GM13976 (cell line): ENCODE data around the gene DNAJC5.
A peak's percentile ranks its signal among the peaks of the same experiment; 100 is the strongest.

ENCODE experiments used
- DNase-seq: peaks from one replicate; pipeline ENCODE4 v3.0.0; 2012; ENCODE audit warnings: low spot score
- CTCF ChIP-seq: IDR thresholded peaks from 2 replicates; pipeline ENCODE4 v1.5.1; 2012; ENCODE audit warnings: borderline replicate concordance, mild to moderate bottlenecking; ENCODE audit not compliant: insufficient read depth; ENCODE audit errors: extremely low read depth, missing control alignments, control extremely low read depth
- in situ Hi-C: fragments of 300-500 bp; cut with MboI; formaldehyde crosslinking; loops from one replicate; pipeline ENCODE4 v1.12.0; 2022; ENCODE audit warnings: low sequenced_read_pairs, mixed read lengths, inconsistent platforms; ENCODE audit not compliant: unreplicated experiment

DNAJC5 gene

GRCh38 chr20:63894358-63895201 is at the start of gene DNAJC5:
TSS of gene DNAJC5 (plus strand) at chr20:63895126. CDS start at chr20:63928346, 33,220 bp downstream.
- peak; percentile 100 for DNase-seq
- no peak for TF ChIP-seq CTCF
- in situ Hi-C loops = no loop called here

GRCh38 chr20:63846128-63846771 is 48.7 kb upstream of the DNAJC5 start:
- DNase-seq = no peak
- in situ Hi-C loops = no loop called here
- TF ChIP-seq CTCF = no peak

- in situ Hi-C loops = no loop called here
- no peak for TF ChIP-seq CTCF
- no peak for DNase-seq
Observed at GRCh38 chr20:63846888-63847236, 48.1 kb upstream of the DNAJC5 start.

- in situ Hi-C loops = no loop called here
- no peak for DNase-seq
- TF ChIP-seq CTCF = no peak
Observed at GRCh38 chr20:63847237-63848002, 47.5 kb upstream of the DNAJC5 start.

- no peak for DNase-seq
- in situ Hi-C loops = no loop called here
- no peak for TF ChIP-seq CTCF
Observed at GRCh38 chr20:63848003-63848911, 46.7 kb upstream of the DNAJC5 start.
